ENCODE results near the gene NMNAT2. TPM values are rescaled to one million over a fixed set of nuclear protein-coding genes. Genes with fewer than 3 reads are reported as not detected.

NMNAT2 gene
- total RNA-seq, 1 experiment from 2014 or later = 8.8 TPM

DNA sequence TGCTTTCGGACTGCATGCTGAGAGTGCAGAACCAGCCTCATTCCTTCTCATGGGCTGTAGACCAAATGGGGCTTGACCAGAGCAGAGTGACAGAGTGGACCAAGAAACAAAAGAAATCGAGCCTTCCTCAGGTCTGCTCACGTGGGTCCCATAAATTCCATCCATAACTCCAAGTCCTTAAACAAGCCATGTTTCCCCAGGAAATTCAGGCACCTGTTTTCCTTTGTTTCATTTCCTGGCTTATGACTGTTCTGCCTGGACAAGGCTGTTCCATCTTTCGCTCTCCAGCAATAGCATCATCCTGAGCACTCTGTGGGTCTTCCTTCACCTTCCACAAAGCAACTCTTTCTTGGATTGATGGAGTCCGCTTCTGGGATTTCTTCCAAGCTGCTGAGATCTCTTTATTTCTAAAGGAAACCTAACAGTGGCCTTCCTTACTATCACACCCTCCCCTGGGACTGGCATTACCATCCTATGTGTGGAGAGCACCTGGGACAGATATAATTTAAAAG lies 168.2 kb downstream of the NMNAT2 start:
- Mint-ChIP-seq H3K4me1 (peaks cover 11% of the 10 kb centered on the region), H3K9me3 (peaks cover 18% of the 10 kb centered on the region), H3K27me3 (ENCODE audit: low read depth) (no peaks in the 10 kb centered on the region), H3K4me3 (no peak overlapping the region), H3K36me3 (peaks cover 8% of the 10 kb centered on the region; the same call in 1 of the 2 replicates), H3K27ac (no peak overlapping the region)
- ChIA-PET CTCF (no interaction called here), POLR2A (no interaction called here)
- DNase-seq (ENCODE audit: low spot score) = no peak
- TF ChIP-seq SP1 (CRISPR knock-in tag; conservative IDR thresholded peaks at IDR 0.05) (no peak), ZNF317 (CRISPR knock-in tag; IDR thresholded peaks at IDR 0.05; ENCODE audit: borderline replicate concordance, low read depth) (peak; percentile 94)
- no peak for ATAC-seq

DNA sequence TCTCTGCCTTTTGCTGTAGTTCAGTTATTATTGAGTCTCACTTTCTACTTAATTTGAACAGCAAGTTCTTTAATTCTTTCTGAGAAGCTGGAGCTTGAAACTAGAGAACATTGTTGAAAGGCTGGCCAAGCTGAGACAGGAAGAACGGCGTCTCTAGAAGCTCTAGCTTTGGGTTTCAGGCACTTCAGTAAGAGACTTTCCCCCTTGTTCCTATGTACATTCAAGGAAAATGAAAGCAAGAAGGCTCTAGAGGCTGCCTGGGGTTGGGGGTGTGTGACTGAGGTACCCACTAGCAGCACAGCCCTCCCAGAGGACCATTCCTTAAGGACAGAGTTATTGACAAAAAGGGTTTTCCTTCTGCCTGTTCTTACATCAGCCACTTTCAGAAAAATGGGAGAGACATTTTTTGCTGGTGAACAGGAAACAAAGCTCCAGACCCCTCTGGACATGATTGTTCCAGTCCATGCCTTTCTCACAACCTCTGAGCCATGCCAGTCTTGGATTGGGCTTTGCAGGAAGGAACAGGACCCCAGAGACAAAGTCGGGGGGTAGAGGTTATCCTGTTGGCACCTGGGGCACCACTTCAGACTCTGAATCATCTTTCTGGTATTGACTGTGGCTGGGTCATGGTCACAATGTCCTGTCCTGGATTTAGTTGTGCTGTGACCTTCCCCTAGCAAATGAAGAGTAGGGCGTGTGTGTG lies 169.0 kb downstream of the NMNAT2 start:
- Mint-ChIP-seq H3K4me3 (no peak overlapping the region), H3K4me1 (peaks cover 11% of the 10 kb centered on the region), H3K27ac (no peak overlapping the region), H3K9me3 (peaks cover 11% of the 10 kb centered on the region), H3K36me3 (peaks cover 2% of the 10 kb centered on the region; the same call in 1 of the 2 replicates), H3K27me3 (ENCODE audit: low read depth) (no peaks in the 10 kb centered on the region)
- POLR2A ChIA-PET = interaction anchor here (1.2 kb wide), 1 partner anchor 14 kb away, joined by 3 read pairs; no protein-coding TSS in a partner anchor
- DNase-seq (ENCODE audit: low spot score) = no peak
- TF ChIP-seq HMGA2 (CRISPR knock-in tag; IDR thresholded peaks at IDR 0.05) (no peak), MYBL2 (CRISPR knock-in tag; IDR thresholded peaks at IDR 0.05) (no peak)
- TF ChIP-seq, protein P1, sequence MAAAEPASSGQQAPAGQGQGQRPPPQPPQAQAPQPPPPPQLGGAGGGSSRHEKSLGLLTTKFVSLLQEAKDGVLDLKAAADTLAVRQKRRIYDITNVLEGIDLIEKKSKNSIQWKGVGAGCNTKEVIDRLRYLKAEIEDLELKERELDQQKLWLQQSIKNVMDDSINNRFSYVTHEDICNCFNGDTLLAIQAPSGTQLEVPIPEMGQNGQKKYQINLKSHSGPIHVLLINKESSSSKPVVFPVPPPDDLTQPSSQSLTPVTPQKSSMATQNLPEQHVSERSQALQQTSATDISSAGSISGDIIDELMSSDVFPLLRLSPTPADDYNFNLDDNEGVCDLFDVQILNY (CRISPR knock-in tag; IDR thresholded peaks at IDR 0.05) = no peak
- TF ChIP-seq, protein P2, sequence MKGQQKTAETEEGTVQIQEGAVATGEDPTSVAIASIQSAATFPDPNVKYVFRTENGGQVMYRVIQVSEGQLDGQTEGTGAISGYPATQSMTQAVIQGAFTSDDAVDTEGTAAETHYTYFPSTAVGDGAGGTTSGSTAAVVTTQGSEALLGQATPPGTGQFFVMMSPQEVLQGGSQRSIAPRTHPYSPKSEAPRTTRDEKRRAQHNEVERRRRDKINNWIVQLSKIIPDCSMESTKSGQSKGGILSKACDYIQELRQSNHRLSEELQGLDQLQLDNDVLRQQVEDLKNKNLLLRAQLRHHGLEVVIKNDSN (CRISPR knock-in tag; IDR thresholded peaks at IDR 0.05) = no peak
- CTCF ChIA-PET = interaction anchor here (1.1 to 3.8 kb wide), 2 partner anchors 14 to 33 kb away, joined by 3 to 24 read pairs; no protein-coding TSS in a partner anchor
- no peak for ATAC-seq

DNA sequence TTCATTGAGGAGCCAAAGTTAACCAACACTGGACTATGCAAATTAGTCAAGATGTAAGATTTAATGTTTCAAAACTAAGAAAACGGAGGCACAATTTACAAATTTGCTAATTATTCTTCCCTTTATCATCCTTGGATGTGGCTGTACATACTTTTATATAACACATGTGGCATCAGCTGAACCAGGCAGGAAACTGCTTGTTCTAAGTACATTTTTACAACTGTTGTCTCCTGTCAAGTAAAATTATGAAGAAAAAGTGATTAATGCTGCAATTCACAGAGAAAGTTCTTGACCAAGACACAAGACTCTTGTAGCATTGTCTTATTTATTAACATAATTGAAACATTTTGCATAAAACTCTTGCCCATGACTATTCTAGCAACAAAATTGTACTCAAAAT lies 170.2 kb downstream of the NMNAT2 start:
- Mint-ChIP-seq H3K4me3 (no peak overlapping the region), H3K36me3 (peaks cover 2% of the 10 kb centered on the region; the same call in 1 of the 2 replicates), H3K9me3 (0 out of 2 replicates have a peak, but pooled peaks cover 8% of the 10 kb centered on the region), H3K27ac (no peak overlapping the region), H3K27me3 (ENCODE audit: low read depth) (no peaks in the 10 kb centered on the region), H3K4me1 (peaks cover 11% of the 10 kb centered on the region)
- POLR2A ChIA-PET = interaction anchor here (1.2 kb wide), 1 partner anchor 13 kb away, joined by 3 read pairs; no protein-coding TSS in a partner anchor
- ATAC-seq (no peak), DNase-seq (ENCODE audit: low spot score) (no peak)
- TF ChIP-seq, protein P3, sequence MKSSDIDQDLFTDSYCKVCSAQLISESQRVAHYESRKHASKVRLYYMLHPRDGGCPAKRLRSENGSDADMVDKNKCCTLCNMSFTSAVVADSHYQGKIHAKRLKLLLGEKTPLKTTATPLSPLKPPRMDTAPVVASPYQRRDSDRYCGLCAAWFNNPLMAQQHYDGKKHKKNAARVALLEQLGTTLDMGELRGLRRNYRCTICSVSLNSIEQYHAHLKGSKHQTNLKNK (CRISPR knock-in tag; IDR thresholded peaks at IDR 0.05) = no peak
- TF ChIP-seq ELF4 (CRISPR knock-in tag; IDR thresholded peaks at IDR 0.05; ENCODE audit: low read depth) = no peak
- no peak for TF ChIP-seq NFYB (CRISPR knock-in tag; conservative IDR thresholded peaks at IDR 0.05; ENCODE audit: low read depth)
- TF ChIP-seq, protein P4, sequence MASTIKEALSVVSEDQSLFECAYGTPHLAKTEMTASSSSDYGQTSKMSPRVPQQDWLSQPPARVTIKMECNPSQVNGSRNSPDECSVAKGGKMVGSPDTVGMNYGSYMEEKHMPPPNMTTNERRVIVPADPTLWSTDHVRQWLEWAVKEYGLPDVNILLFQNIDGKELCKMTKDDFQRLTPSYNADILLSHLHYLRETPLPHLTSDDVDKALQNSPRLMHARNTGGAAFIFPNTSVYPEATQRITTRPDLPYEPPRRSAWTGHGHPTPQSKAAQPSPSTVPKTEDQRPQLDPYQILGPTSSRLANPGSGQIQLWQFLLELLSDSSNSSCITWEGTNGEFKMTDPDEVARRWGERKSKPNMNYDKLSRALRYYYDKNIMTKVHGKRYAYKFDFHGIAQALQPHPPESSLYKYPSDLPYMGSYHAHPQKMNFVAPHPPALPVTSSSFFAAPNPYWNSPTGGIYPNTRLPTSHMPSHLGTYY (CRISPR knock-in tag; IDR thresholded peaks at IDR 0.05) = no peak
- no peak for TF ChIP-seq NFATC4 (CRISPR knock-in tag; IDR thresholded peaks at IDR 0.05)
- TF ChIP-seq ZNF138 (CRISPR knock-in tag; conservative IDR thresholded peaks at IDR 0.05) = no peak
- no peak for TF ChIP-seq NR3C1 (CRISPR knock-in tag; conservative IDR thresholded peaks at IDR 0.05; ENCODE audit: low read depth)
- TF ChIP-seq CREM (CRISPR knock-in tag; IDR thresholded peaks at IDR 0.05) = no peak
- TF ChIP-seq HMGA2 (CRISPR knock-in tag; IDR thresholded peaks at IDR 0.05) = no peak
- CTCF ChIA-PET = interaction anchor here (1.1 to 3.8 kb wide), 2 partner anchors 13 to 34 kb away, joined by 3 to 24 read pairs; no protein-coding TSS in a partner anchor

DNA sequence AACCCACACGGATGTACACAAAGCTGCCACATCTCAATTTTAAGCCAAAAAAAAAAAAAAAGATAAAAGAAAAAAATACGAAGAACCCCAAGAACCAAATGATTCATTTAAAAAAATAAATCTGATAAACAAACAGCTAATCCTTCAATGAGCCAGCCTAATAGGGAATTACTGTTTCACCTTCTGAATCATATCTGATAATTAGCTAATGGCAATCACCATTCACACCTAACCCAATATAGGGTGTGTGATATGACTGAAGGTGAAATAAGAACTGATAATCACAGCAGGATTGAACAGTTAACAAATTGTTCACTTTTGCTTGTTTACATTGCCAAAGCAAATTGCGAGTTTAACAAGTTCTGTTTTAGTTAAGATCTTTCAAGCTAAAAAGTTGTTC lies 170.7 kb downstream of the NMNAT2 start:
- H3K4me1 Mint-ChIP-seq = peaks cover 11% of the 10 kb centered on the region
- H3K27me3 Mint-ChIP-seq (ENCODE audit: low read depth) = no peaks in the 10 kb centered on the region
- ATAC-seq = no peak
- POLR2A ChIA-PET = no interaction called here
- H3K9me3 Mint-ChIP-seq = 0 out of 2 replicates have a peak, but pooled peaks cover 8% of the 10 kb centered on the region
- H3K36me3 Mint-ChIP-seq = peaks cover 2% of the 10 kb centered on the region; the same call in 1 of the 2 replicates
- CTCF ChIA-PET = interaction anchor here (2.0 to 3.8 kb wide), 2 partner anchors 12 to 19 kb away, joined by 9 to 24 read pairs; no protein-coding TSS in a partner anchor
- no peak overlapping the region; the same call in 1 of the 2 replicates for H3K27ac Mint-ChIP-seq
- no peak overlapping the region for H3K4me3 Mint-ChIP-seq
- no peak for DNase-seq (ENCODE audit: low spot score)
- TF ChIP-seq, protein P1 (CRISPR knock-in tag; IDR thresholded peaks at IDR 0.05) = no peak
- TF ChIP-seq, protein P4 (CRISPR knock-in tag; IDR thresholded peaks at IDR 0.05) = no peak
- TF ChIP-seq, protein P5, sequence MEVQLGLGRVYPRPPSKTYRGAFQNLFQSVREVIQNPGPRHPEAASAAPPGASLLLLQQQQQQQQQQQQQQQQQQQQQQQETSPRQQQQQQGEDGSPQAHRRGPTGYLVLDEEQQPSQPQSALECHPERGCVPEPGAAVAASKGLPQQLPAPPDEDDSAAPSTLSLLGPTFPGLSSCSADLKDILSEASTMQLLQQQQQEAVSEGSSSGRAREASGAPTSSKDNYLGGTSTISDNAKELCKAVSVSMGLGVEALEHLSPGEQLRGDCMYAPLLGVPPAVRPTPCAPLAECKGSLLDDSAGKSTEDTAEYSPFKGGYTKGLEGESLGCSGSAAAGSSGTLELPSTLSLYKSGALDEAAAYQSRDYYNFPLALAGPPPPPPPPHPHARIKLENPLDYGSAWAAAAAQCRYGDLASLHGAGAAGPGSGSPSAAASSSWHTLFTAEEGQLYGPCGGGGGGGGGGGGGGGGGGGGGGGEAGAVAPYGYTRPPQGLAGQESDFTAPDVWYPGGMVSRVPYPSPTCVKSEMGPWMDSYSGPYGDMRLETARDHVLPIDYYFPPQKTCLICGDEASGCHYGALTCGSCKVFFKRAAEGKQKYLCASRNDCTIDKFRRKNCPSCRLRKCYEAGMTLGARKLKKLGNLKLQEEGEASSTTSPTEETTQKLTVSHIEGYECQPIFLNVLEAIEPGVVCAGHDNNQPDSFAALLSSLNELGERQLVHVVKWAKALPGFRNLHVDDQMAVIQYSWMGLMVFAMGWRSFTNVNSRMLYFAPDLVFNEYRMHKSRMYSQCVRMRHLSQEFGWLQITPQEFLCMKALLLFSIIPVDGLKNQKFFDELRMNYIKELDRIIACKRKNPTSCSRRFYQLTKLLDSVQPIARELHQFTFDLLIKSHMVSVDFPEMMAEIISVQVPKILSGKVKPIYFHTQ (CRISPR knock-in tag; IDR thresholded peaks at IDR 0.05) = no peak
- TF ChIP-seq NFATC4 (CRISPR knock-in tag; IDR thresholded peaks at IDR 0.05) (no peak), ZNF416 (CRISPR knock-in tag; IDR thresholded peaks at IDR 0.05) (no peak)
